Naive B cell (primary cell): ENCODE data around the gene DENND1B. TPM values are rescaled to one million over a fixed set of nuclear protein-coding genes. Genes with fewer than 3 reads are reported as not detected.

ENCODE experiments used
- ATAC-seq, 2 donors: fragments of 150-1000 bp; cut with Tn5 transposase; 2 replicates each; pipeline ENCODE4 v1.10.0; 2021; ENCODE audit warnings: low read depth in 2 of 2, mild to moderate bottlenecking in 2 of 2, moderate library complexity in 2 of 2
- DNase-seq: peaks from one replicate; pipeline ENCODE4 v3.0.0; 2022
- H3K27ac Mint-ChIP-seq, 6 donors: one replicate each; pipeline ENCODE4 v1.8.0; 2020 to 2022; ENCODE audit warnings: mild to moderate bottlenecking in 6 of 6, mixed read lengths in 6 of 6, moderate library complexity in 5 of 6, inconsistent platforms in 2 of 6
- H3K27me3 Mint-ChIP-seq, 3 donors: one replicate each; pipeline ENCODE4 v1.8.0; 2021 to 2022; ENCODE audit warnings: mixed read lengths in 3 of 3, mild to moderate bottlenecking in 1 of 3
- H3K36me3 Mint-ChIP-seq, 2 donors: one replicate each; pipeline ENCODE4 v1.8.0; 2020 to 2022; ENCODE audit warnings: mixed read lengths in 2 of 2, inconsistent platforms in 1 of 2, mild to moderate bottlenecking in 1 of 2
- H3K4me1 Mint-ChIP-seq, 3 donors: one replicate each; pipeline ENCODE4 v1.8.0; 2020 to 2022; ENCODE audit warnings: mixed read lengths in 3 of 3, inconsistent platforms in 1 of 3, mild to moderate bottlenecking in 1 of 3, moderate library complexity in 1 of 3
- H3K4me3 Mint-ChIP-seq, 8 donors: one replicate each; pipeline ENCODE4 v1.8.0; 2020 to 2022; ENCODE audit warnings: mild to moderate bottlenecking in 8 of 8, mixed read lengths in 8 of 8, moderate library complexity in 8 of 8, inconsistent platforms in 2 of 8
- H3K9me3 Mint-ChIP-seq, 7 donors: one replicate each; pipeline ENCODE4 v1.8.0; 2020 to 2022; ENCODE audit warnings: mixed read lengths in 7 of 7, mild to moderate bottlenecking in 5 of 7, inconsistent platforms in 2 of 7, moderate library complexity in 1 of 7
- polyA plus RNA-seq, 6 donors: library from polyadenylated mRNA; unstranded; fragments of 300-500 nt; fragmentation: Illumina TruSeq; gene quantifications; one replicate each; pipeline ENCODE4 v1.2.3, GENCODE V29; 2021; ENCODE audit warnings: low read depth in 6 of 6

DENND1B gene
- polyA plus RNA-seq, 6 donors from 2014 or later = 3.3 to 6.2 (median 5.4) TPM

DNA sequence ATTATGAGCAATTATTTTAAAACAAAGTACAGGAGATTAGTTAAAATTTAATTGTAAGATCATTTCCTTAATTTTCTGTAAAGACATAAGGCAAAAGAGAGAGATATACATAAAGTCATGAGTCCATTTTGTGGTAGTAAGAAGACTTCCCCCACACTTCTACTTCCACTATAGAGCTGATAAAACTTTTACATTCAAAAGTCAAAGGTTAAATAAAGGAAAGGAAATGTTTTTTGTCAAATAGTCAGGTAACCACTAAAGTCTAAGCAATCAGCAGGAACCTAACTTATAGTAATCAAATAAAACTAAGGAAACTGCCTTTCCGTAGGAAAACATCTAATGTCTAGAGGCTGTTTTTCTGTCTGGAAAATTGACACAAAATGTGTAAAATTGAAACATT lies 110.9 kb downstream of the DENND1B start:
- H3K27ac Mint-ChIP-seq = no peak overlapping the region
- no peak overlapping the region for H3K4me3 Mint-ChIP-seq
- no peak for ATAC-seq
- no peaks in the 10 kb centered on the region for H3K27me3 Mint-ChIP-seq
- no peaks in the 10 kb centered on the region for H3K36me3 Mint-ChIP-seq
- H3K4me1 Mint-ChIP-seq = peaks cover 0 to 4% (median 3%) of the 10 kb centered on the region in 3 donors
- no peak for DNase-seq
- H3K9me3 Mint-ChIP-seq = no peaks in the 10 kb centered on the region

DNA sequence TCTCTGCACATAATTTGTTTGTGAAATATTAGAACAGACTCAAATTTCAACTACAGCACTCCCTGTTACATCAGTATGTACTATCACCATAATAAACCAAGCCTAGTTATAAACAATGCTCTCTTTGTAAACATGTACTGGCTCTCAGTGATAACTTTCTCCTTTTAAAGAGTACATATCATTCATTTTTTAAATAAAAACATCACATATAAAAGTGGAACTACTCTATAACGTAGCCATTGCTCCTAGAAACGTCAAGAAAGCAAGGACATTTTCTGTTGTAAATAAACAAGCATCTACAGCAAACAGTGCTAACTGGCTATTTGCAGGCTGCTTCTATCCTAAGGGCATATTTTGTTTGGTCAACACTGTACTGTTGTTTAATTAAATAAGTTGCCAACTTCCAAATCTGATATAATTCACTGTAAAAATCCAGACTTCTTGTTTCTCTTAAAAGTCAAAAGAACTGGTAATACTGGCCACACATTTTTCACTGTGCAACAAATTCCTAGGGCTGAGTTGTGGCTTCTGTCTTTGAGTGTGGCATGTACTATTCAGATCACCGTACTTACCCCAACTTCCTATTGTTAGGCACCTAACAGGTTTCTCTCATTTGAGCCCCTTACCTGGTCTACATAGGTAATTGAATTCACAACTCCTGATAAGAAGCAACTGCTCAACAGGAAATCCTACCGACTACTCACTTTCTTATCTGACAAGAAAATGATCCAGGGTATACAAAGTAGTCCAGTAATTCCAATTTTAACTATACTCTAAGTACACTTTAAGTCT lies 111.9 kb downstream of the DENND1B start:
- H3K27ac Mint-ChIP-seq = peak overlapping the region in 1 of 6 donors; percentile 9
- no peaks in the 10 kb centered on the region for H3K27me3 Mint-ChIP-seq
- H3K4me1 Mint-ChIP-seq = peaks cover 0 to 6% (median 6%) of the 10 kb centered on the region in 3 donors
- no peak for DNase-seq
- no peak overlapping the region for H3K4me3 Mint-ChIP-seq
- H3K36me3 Mint-ChIP-seq = no peaks in the 10 kb centered on the region
- ATAC-seq = no peak
- no peaks in the 10 kb centered on the region for H3K9me3 Mint-ChIP-seq

DNA sequence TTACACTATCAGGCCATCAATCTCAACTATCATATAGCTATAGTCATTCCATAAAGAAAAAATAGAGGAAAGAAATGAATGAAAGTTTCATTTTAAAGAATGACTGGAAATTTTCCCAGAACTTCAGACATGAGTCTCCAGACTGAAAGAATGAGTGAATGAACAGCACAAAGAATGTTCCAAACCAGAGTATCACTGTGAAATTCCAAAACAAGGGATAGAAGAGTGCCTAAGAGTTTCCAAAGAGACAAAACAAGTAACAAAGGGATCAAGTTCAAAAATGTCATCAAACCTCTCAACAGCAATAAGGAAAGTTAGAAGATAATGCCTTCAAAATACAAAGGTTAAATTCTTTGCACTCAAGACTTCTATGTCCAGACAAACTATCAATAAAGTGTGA lies 114.9 kb downstream of the DENND1B start:
- peaks cover 2 to 11% (median 6%) of the 10 kb centered on the region in 3 donors for H3K4me1 Mint-ChIP-seq
- DNase-seq (no peak), ATAC-seq (no peak)
- peak overlapping the region in 1 of 6 donors; percentile 17 for H3K27ac Mint-ChIP-seq
- peaks cover 5 to 7% of the 10 kb centered on the region in 2 donors for H3K36me3 Mint-ChIP-seq
- H3K27me3 Mint-ChIP-seq = no peaks in the 10 kb centered on the region
- no peaks in the 10 kb centered on the region for H3K9me3 Mint-ChIP-seq
- H3K4me3 Mint-ChIP-seq = no peak overlapping the region

DNA sequence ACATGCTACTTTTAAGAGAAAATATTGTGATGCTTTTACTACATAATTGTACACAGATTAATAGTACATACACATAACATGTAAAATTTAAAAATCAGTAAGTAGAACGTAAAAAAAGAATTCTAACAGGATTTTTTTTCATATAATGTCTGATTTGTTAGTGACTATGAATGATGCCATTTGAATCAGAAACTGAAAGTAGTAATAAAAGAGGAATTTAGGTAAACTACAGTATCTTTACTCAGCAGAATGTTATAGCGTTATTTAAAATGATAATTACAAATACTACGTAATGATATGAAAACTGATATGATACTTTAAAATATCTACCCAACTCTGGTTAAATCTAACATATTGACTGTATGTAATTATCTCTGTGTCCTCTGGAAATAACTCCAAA lies 116.1 kb downstream of the DENND1B start:
- DNase-seq = no peak
- H3K36me3 Mint-ChIP-seq = peaks cover 5 to 7% of the 10 kb centered on the region in 2 donors
- H3K27me3 Mint-ChIP-seq = no peaks in the 10 kb centered on the region
- peak overlapping the region in 2 of 6 donors; percentile 14 to 54 for H3K27ac Mint-ChIP-seq
- ATAC-seq = peak in 1 of 2 donors; percentile 42
- no peaks in the 10 kb centered on the region for H3K9me3 Mint-ChIP-seq
- peaks cover 2 to 11% (median 6%) of the 10 kb centered on the region in 3 donors for H3K4me1 Mint-ChIP-seq
- peak overlapping the region in 6 of 8 donors; percentile 3 to 56 (median 40) for H3K4me3 Mint-ChIP-seq

DNA sequence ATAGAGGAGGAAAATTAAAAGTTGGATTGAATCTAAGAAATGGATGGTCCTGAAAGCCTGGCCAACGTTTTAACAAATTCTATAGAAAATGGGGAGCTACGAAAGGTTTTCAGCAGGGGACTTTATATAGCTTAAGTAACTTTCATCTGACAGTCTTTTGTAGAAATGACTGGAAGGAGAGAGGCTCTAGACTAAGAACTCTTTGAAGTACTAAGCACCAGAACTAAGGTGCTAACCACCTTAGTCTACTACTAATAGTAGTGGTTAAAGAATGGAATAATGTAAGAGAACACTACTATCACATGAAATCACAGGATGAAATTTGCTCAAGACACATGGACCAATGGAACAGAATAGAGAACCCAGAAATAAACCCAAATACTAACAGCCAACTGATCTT lies 126.1 kb downstream of the DENND1B start:
- H3K27ac Mint-ChIP-seq = peak overlapping the region in 1 of 6 donors; percentile 43

DNA sequence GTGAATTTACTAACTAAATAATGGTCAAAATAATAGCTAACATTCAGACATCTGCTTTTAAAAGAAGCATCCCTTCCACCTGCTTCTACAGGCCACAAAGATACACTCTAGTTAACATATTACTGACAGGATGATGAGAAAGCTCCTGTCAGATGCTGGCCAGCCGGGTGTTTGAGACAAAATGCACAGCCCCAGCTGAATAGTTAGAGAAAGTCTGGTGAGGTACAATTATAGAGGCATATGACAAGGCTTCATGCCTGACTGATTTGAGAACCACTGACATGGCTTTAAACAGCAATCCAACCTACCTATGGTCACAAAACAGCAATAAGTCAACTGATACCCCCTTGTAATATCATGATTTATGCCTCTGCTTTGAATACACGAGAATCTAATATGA lies 137.0 kb downstream of the DENND1B start:
- ATAC-seq = no peak
- no peaks in the 10 kb centered on the region for H3K27me3 Mint-ChIP-seq
- no peaks in the 10 kb centered on the region for H3K9me3 Mint-ChIP-seq
- peaks cover 0 to 3% (median 2%) of the 10 kb centered on the region in 3 donors for H3K4me1 Mint-ChIP-seq
- DNase-seq = no peak
- H3K36me3 Mint-ChIP-seq = peaks cover 7 to 14% of the 10 kb centered on the region in 2 donors
- no peak overlapping the region for H3K4me3 Mint-ChIP-seq
- no peak overlapping the region for H3K27ac Mint-ChIP-seq

More for the DNA sequence above, 126.1 kb downstream of the DENND1B start:
- Mint-ChIP-seq H3K27me3 (no peaks in the 10 kb centered on the region), H3K4me3 (no peak overlapping the region), H3K9me3 (no peaks in the 10 kb centered on the region), H3K4me1 (no peaks in the 10 kb centered on the region), H3K36me3 (peaks cover 0 to 10% of the 10 kb centered on the region in 2 donors)
- no peak for DNase-seq
- ATAC-seq = no peak

DNA sequence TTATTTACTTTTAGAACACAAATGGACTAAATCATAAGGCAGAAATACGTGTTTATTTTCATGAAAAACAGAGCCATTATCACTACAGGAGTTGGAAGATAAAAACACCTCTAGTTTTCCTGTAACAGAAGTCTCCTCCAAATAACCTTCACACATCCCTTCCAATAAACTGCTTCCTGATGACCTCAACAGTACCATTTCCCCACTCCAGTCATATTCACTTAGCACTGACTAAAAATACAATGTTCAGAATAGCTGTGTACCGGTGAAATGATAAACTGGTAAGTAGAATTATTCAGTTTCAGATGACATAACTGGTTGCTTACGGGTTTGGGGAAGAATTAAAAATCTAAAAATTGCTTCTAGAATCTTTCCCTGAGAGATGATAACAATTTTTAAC lies 137.9 kb downstream of the DENND1B start:
- DNase-seq (no peak), ATAC-seq (no peak)
- H3K36me3 Mint-ChIP-seq = peaks cover 14 to 16% of the 10 kb centered on the region in 2 donors
- H3K4me3 Mint-ChIP-seq = no peak overlapping the region
- H3K9me3 Mint-ChIP-seq = no peaks in the 10 kb centered on the region
- H3K27ac Mint-ChIP-seq = no peak overlapping the region
- H3K27me3 Mint-ChIP-seq = no peaks in the 10 kb centered on the region
- peaks cover 7 to 10% (median 9%) of the 10 kb centered on the region in 3 donors for H3K4me1 Mint-ChIP-seq

DNA sequence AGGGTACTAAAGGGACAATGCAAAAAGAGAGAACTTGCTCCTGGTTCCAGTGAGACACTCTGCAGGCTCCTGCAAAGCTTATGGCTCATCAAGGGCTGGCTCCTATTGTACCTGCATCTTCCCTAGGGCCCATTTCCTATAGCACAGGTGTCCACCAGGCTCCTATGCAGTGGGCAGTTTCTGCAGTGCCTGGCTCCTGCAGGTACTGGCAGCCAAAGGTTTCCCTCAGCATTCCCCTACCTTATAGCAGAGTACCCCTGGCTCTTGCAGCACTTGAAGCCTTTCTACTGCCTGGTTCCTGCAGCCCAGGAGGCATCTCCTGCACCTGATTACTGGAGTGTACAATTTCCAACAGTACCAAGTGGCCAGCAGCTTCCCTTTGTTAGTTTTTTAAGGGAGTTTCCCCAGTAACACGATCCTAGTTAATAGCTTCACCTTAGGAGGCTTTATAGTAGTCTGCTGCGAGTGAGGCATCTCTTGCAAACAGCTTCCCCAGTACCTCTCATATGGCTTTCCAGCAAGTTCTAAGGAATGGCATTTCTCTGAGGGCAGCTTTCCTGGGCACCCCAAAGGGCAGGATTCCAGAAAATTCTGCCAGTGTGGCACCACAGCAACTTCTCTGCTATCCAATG lies 141.7 kb downstream of the DENND1B start:
- Mint-ChIP-seq H3K36me3 (peaks cover 12 to 14% of the 10 kb centered on the region in 2 donors), H3K27ac (no peak overlapping the region)

DNA sequence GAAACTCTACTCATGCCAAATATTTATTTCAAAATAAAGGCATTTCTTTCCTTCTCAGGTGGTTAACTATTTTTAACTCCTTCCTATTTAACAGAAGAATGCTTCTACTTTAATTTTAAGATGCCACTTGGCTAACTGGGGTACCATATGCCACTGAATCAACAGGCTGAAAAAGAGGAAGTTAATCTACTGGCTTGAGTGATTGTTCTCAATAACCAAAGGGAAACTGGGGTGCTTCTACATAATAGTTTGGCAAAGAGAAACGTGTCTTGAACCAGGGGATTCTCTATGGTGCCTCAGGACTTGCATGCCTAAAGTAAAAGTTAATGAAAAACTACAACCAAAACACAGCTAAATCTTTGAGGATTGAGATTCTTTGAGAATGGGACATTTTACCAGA lies 142.6 kb downstream of the DENND1B start:
- H3K4me3 Mint-ChIP-seq = no peak overlapping the region
- peak overlapping the region in 1 of 6 donors; percentile 15 for H3K27ac Mint-ChIP-seq
- peaks cover 0 to 11% (median 4%) of the 10 kb centered on the region in 7 donors for H3K9me3 Mint-ChIP-seq
- peak; percentile 40 to 56 for ATAC-seq
- H3K27me3 Mint-ChIP-seq = no peaks in the 10 kb centered on the region
- peaks cover 9 to 12% (median 10%) of the 10 kb centered on the region in 3 donors for H3K4me1 Mint-ChIP-seq
- H3K36me3 Mint-ChIP-seq = peaks cover 12 to 14% of the 10 kb centered on the region in 2 donors
- DNase-seq = no peak

More for the DNA sequence above, 141.7 kb downstream of the DENND1B start:
- Mint-ChIP-seq H3K27me3 (no peaks in the 10 kb centered on the region), H3K4me1 (peaks cover 9 to 12% (median 10%) of the 10 kb centered on the region in 3 donors), H3K4me3 (no peak overlapping the region), H3K9me3 (peaks cover 0 to 8% (median 3%) of the 10 kb centered on the region in 7 donors)
- ATAC-seq (no peak), DNase-seq (no peak)

DNA sequence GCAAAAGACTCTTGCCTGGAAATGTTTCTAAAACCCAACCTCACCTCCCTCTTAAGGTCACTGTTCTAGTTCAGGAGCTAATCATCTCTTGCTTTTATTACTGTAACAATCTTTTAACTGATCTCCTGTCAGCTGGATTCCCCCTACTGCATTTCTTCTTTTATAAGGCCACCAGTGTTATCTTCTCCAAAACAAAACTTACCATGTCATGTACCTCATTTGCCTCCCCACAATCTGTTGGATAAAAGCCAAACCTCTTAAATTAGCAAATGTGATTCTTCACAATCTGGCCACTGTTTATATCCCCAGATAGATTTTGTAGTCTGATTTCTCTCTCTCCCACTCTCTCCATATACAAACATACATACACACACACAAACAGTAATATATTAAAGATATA lies 143.3 kb downstream of the DENND1B start:
- H3K27ac Mint-ChIP-seq = peak overlapping the region in 2 of 6 donors; percentile 1 to 10

DNA sequence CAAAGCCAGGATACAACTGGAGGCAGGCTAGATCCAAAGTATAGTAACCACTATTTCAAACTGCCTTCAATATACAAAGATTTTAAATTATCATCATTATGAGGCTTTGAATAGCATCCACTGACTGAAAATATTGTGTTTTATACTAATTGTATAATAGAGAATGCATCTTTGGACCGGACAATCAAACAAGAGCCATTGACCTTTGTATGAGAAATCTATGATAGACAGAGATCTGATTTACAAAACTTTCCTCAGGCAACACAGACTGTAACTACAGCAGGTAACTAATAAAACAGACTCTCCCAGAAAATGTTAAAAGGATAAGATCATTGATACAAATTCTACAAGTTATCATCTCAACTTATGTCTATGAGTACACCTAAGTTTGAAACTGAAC lies 152.9 kb downstream of the DENND1B start:
- Mint-ChIP-seq H3K27me3 (no peaks in the 10 kb centered on the region), H3K9me3 (peaks cover 0 to 9% (median 2%) of the 10 kb centered on the region in 7 donors), H3K4me3 (no peak overlapping the region), H3K36me3 (no peaks in the 10 kb centered on the region), H3K27ac (peak overlapping the region in 2 of 6 donors; percentile 13 to 29), H3K4me1 (peaks cover 0 to 4% (median 0%) of the 10 kb centered on the region in 3 donors)
- no peak for ATAC-seq
- no peak for DNase-seq

More for the DNA sequence above, 143.3 kb downstream of the DENND1B start:
- DNase-seq (no peak), ATAC-seq (no peak)
- Mint-ChIP-seq H3K9me3 (peaks cover 0 to 11% (median 4%) of the 10 kb centered on the region in 7 donors), H3K27me3 (no peaks in the 10 kb centered on the region), H3K36me3 (peaks cover 12 to 14% of the 10 kb centered on the region in 2 donors), H3K4me3 (no peak overlapping the region), H3K4me1 (peaks cover 9 to 12% (median 10%) of the 10 kb centered on the region in 3 donors)

DNA sequence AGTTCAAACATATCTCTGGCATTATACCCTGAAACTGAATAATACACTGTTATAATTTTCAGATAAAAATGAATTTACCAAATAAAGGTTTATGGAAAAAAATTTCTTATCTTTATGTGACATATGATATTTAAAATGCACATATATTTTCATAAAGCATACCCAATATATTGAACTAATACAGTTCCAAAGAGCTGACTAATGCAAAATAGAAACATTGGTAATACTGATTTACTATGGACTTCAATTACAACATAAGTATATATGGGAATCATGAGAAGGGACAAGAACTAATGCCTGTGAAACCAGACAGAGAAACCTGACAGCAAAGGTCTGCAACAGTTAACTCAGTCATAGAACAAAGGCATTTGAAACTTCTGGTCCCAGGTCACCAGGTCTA lies 153.5 kb downstream of the DENND1B start:
- no peak overlapping the region for H3K27ac Mint-ChIP-seq
- H3K27me3 Mint-ChIP-seq = no peaks in the 10 kb centered on the region
- DNase-seq = no peak
- peaks cover 0 to 8% (median 2%) of the 10 kb centered on the region in 7 donors for H3K9me3 Mint-ChIP-seq
- H3K4me3 Mint-ChIP-seq = no peak overlapping the region
- H3K36me3 Mint-ChIP-seq = no peaks in the 10 kb centered on the region
- peaks cover 0 to 4% (median 0%) of the 10 kb centered on the region in 3 donors for H3K4me1 Mint-ChIP-seq
- no peak for ATAC-seq

DNA sequence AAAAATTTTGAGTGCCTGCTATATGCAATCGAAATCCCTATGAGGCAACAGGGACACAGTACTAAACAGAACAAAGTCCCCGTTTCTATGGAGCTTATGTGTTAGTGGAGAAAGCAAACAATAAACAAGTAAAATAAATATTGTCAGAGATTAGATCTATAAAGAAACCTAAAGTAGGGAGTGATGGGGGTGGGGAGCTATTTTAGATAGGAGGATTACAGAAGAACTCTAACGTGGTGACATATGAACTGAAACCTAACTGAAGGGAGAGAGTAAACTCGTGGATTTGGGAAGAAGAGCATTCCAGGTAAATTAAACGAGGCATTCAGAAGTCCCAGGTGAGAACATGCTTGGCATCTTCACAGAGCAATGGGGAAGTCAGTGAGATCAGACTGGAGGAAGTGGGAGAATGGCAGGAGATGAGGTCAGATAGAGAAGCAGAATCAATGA lies 154.5 kb downstream of the DENND1B start:
- Mint-ChIP-seq H3K27ac (no peak overlapping the region), H3K27me3 (no peaks in the 10 kb centered on the region), H3K36me3 (no peaks in the 10 kb centered on the region), H3K4me1 (peaks cover 0 to 4% (median 0%) of the 10 kb centered on the region in 3 donors), H3K9me3 (peaks cover 0 to 4% (median 0%) of the 10 kb centered on the region in 7 donors), H3K4me3 (no peak overlapping the region)
- ATAC-seq (no peak), DNase-seq (no peak)
